Measurements from ENCODE around the gene ATP10A.

Gene ATP10A, protein sequence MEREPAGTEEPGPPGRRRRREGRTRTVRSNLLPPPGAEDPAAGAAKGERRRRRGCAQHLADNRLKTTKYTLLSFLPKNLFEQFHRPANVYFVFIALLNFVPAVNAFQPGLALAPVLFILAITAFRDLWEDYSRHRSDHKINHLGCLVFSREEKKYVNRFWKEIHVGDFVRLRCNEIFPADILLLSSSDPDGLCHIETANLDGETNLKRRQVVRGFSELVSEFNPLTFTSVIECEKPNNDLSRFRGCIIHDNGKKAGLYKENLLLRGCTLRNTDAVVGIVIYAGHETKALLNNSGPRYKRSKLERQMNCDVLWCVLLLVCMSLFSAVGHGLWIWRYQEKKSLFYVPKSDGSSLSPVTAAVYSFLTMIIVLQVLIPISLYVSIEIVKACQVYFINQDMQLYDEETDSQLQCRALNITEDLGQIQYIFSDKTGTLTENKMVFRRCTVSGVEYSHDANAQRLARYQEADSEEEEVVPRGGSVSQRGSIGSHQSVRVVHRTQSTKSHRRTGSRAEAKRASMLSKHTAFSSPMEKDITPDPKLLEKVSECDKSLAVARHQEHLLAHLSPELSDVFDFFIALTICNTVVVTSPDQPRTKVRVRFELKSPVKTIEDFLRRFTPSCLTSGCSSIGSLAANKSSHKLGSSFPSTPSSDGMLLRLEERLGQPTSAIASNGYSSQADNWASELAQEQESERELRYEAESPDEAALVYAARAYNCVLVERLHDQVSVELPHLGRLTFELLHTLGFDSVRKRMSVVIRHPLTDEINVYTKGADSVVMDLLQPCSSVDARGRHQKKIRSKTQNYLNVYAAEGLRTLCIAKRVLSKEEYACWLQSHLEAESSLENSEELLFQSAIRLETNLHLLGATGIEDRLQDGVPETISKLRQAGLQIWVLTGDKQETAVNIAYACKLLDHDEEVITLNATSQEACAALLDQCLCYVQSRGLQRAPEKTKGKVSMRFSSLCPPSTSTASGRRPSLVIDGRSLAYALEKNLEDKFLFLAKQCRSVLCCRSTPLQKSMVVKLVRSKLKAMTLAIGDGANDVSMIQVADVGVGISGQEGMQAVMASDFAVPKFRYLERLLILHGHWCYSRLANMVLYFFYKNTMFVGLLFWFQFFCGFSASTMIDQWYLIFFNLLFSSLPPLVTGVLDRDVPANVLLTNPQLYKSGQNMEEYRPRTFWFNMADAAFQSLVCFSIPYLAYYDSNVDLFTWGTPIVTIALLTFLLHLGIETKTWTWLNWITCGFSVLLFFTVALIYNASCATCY (N-terminal part only)

DNA sequence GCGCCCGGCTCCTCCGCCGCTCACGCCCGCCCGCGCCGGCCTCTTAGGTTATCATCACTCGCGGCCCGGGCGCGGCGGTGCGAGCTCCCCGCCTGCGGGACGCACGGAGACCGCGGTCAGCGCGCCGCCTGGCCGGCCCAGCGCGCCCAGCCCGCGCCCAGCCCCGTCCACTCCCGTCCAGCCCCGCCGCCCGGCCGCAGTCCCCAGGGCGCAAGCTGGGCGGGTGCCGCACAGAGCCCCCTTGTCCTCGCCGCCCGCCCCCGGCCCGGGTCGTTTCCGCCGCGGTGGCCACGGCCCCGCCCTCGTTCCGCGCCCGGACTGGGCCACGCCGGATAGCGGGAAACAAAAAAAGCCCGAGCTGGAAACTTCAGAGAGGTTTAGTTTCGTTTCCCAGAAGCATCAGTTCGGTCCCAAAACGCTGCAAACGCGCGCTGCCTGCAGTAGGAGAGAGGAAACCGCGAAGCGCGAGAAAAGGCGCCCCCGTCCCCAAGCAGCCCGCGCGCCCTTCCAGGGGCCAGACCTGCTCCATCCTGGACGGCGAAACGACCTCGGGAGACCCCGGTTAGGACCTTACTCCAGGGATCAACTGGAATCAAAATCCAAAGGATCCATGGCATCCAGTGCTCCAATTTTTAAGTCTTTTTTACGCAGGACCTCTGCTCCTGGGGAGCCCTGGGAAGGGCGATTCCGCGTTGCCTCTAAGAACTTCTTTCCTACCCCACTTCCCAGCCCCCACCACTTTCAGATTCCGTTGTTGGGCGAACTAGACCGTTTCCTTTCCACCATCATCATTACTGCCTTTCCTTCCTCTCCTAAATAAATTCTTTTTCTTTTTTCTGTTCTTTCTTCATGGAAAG, at the start of gene ATP10A:
Gene ATP10A, minus strand, starts transcription at position 217 of the 857 bp plus-strand sequence. CDS start 231 bp downstream, outside the sequence.
- DNase-seq, result peak; percentile 29 to 51 (median 36)

DNA sequence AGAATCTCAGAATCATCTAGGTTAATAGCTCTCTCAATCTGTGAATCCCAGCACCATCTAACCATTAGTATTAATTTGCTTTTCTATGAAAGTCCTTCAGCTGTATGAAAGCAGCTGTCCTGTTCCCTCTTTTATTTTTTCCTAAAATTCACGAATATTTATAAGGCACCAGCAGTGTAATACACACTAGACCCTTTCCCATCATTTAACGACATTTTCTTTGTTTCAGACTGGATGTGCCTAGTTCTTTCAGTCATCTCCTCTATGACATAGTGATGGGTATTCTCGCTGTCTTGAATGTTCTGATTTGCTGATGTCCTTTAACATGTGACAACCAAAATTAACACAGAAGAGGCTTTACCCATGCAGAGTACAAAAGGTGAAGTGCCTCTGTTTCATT, 48.9 kb upstream of the ATP10A start:
- DNase-seq, result no peak

DNA sequence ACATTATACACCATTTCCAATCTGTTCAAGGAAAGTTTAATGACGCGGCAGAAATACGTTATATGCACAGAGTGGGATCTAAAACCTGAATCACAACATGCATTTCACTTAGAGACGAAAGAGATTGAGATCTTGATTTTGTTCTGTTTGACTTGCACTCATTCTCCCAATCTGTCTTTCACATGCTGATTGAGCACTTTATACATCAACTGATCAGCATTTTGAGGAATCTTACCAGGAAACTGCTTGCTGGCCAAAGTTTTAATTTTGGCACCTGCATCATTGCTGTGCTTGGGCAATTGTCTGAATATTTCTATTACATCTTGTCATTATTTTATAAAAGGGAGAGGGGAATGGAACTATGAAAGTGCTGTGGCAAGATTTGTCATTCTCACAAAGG, 47.7 kb upstream of the ATP10A start:
- DNase-seq, result no peak

DNA sequence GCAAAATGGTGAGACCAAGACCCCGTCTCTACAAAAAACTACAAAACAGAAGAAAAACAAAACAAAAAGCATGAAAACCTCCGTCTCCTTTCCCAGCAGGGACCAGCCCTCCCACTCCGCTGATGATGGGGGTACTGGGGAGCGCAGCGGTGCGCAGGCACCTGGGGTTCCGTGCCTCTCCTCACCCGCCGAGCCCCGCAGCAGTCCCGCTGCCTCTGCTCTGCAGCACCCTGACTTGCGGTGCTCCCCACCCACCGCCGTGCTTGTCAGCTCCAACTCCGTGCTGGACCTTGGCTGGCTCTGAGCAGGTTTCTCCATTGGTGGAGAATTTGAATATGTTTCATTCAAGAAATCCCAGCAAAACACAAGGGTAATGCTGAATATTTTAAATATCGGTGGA, 46.7 kb upstream of the ATP10A start:
- no peak for DNase-seq

DNA sequence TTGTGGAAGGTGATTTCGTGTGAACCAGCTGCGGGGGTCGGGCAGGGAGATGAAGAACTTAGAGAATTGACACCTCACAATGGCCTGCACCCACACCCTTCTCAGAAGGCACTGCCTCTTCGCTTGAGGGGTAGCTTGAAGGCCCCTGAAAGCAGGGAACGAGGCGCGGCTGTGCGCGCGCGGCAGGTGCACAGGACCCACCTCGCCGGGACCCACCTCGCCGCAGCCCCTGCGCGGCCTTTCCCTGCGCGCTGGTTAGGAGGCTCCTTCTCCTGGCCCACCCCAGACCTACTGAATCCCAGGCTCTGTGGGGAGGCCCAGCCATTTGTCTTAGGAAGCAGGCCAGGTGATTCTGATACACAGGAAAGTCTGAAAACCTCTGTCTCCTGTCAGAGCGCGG, 46.2 kb upstream of the ATP10A start:
- no peak for DNase-seq

DNA sequence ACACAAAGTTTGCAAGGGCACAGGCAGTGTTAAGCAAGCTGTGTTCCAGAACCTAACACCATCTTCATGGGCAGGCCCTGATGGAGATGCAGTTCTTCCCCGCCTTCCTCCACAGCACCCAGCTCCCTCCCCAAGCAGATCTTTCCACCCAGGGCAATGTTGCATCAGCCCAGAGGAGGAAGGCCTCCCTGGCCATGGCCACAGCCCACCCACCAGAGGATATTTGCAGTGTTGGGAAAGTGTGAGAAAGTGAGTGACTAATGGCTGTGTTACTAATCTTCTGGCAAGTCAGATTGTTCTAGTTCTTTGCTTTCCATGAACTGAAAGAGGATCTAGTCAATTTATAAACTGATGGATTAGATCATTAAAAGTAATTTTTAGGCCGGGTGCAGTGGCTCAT, 42.0 kb upstream of the ATP10A start:
- no peak for DNase-seq

DNA sequence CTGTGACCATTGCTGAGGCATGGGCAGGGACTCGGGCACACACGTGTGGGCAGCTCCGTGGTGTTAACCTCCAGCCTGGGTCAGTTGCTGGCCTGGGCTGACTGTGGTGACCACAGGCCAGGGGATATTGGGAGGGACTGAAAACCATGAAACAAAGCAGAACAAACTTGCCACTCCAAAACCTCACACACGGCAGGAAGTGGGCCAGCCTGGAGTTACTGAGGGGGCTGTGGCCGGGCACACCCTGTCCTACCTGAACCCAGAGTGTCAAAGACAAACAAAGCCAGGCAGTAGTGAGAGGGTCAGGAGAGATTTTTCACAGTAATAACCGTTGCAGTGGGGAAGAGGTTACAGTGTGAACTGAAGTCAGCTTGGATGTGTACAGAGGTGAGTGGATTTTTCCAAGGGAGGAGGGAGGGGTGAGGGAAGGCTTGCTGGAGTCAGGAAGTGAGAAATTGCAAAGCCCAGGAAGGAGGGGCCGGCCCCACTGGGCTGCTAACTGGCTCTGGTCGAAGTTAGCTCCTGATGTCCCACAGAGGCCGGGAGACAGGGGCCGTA, 40.0 kb upstream of the ATP10A start:
- DNase-seq, result no peak

DNA sequence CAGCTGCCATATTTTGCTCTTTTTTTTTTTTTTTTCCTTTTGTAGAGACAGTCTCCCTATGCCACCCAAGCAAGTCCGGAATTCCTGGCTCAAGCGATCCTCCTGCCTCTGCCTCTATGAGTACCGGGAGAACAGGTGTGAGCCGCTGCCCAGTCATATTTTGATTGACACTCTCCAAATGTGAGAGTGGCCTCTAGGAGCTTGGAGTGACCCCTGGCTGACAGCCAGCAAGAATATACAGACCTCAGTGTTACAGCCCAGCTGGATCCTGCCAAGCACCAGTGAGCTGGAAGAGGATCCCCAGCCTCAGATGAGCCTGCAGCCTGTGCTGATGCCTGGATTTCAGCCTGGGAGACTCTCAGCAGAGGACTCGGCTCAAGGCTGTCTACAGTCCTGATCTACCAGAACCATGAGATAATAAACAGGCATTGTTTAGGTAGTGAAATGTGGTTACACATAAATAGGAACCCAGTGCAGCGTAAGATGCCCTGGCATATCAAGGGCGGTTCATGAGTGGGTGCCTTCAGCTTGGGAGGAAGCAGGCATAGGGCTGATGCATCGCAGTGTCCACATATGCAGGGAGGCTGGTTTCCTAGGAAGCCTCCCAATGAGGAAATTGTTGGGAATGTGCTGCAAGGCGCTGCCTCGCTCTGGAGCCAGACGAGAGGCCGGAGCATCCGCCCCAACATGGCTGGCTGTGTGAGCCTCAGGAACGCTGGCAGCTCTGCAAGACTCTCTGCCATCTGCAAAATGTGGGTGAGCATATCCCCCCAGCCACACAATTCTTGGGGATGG, 38.9 kb upstream of the ATP10A start:
- no peak for DNase-seq

DNA sequence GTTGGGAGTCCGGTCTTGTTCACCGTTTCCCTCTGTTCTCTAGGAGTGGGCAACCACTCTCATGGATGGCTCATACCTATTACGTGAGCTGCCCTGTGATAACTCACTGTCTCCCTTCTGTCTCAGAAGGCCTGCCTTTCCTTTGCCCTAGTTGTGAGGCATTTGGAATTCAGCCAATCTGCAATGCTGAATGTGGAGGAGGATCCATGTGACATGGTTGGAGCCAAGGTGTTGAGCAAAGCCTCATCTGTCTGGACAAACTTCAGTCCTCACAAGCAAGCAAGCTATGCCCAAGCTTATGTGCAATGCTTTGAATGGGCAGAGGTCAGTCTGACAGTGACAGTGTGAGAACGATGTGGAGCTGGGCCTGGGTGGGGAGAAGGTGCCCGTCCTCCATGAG, 37.8 kb upstream of the ATP10A start:
- DNase-seq, result no peak

DNA sequence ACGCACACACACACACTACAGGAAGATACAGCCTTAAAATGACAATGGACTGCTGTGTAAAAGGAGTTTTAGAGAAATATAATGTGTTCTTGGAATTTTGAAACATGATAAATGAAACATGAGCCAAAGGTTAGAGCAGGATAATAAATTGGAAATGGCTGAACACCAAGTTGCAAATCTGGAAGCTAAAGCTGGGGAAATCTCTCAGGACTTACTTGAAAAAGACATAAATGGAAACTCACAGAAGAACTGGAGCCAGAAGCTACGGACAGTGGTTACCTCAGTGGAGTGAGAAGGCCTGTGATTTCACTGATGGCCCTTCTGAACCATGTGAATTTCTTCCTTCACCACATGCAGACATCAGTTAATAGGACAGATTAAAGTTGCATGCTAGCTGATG, 37.3 kb upstream of the ATP10A start:
- no peak for DNase-seq

DNA sequence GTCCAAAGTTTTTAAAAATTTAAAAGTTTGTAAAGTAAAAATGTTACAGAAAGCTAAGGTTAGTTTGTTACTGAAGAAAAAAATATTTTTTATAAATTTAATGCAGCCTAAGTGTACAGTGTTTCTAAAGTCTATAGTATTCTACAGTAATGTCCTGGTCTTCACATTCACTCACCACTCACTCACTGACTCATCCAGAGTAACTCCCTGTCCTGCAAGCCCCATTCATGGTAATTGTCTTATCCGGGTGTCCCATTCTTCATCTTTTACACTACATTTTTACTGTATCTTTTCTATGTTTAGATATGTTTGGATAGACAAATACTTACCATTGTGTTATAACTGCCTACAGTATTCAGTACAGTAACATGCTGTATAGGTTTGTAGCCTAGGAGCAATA, 36.7 kb upstream of the ATP10A start:
- no peak for DNase-seq

DNA sequence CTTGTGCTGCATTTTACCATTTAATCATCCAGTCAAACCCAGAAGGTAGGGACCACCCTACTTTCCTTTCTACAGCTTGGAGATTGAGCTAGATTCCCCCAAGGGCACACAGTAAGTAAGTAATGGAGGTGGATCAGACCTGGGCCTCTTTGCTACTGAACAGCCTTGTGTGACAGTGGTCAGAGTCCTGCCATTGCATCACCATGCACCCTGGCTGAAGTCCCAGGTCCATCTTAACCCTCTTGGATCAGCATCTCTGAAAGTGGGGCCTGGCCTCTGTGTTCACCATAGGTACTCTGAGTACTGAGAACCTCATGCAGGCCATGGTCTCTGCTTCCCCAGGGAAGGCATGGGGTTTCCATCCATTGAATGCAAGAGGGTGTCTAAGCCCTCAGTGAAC, 34.5 kb upstream of the ATP10A start:
- no peak for DNase-seq

DNA sequence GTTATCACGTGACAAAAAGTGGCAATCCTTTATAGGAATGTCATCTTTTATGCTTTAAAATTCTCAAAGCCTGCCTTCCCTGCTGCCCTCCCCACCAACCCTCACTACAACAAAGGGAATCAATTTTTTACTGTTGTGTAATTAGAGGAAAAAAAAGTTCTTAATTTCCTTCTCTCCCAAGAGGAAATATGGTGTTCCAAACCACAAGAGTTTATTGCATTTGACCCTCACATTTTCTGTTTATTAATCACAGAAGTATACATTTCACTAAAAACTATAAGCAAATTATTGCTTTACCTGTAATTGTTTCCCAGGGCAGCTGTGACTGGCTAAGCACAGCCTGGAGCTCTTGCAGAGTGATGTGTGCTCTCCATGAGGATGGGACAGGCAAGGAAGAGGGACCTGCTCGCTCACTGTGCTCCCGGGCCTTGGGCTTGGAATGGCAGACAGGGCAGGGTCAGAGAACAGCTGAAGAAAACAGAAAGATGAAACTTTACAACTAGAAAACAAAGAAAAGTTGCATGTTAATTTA, 31.3 kb upstream of the ATP10A start:
- no peak for DNase-seq

DNA sequence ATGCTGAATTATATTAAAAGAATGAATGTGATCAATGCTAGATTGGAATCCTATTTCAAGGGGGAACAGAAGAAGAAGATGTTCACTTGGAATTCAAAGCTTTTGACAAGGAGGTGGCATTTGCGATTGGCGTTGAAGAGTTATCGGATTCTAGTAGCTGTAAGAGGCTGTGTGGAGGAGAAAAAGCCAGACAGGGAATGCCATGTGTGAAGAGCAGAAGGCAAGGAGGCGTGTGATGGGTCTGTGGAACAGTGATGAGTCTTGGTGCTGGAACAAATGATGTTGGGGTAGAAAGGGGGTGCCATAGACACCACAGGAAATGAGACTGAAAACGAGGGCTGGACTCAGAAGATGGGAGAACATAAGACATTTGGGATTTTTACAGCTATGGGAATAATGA, 30.5 kb upstream of the ATP10A start:
- DNase-seq, result no peak

DNA sequence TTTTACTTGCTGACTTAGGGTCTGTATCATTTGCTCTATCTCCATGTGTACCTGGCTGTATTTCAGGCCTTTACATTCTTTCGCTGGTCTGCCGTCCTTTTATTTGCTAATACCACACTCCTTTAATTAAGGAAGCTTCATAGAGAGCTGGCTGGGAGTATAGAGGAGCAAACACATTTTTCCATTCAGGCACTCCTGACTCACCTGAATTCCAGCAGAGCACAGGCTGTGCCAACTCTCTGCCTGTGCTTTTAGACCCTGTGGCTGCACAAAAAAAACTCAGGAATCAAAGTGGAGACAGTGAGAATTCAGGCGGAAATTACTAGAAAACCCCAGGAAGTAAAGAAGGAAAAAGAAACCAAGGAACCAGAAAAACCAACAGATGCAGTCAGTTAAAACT, 29.0 kb upstream of the ATP10A start:
- DNase-seq, result no peak

DNA sequence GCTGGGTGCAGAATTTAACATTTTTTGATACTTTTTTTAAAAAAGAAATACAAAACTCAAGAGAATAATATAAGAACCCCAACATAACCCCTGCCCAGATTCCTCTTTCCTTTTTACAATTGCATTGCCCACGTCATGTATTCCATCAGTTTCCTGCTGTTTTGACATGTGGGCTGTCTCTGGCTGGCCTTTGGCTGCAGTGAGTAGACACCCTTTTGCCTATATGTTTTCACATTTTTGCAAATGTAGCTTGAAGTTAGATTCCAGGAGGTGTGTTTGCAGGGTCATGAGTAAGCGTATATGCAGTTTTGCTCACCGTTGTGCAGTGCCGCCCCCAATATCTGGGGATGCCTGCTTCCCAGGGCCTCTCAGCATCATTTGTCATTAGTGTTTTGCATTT, 28.0 kb upstream of the ATP10A start:
- no peak for DNase-seq

DNA sequence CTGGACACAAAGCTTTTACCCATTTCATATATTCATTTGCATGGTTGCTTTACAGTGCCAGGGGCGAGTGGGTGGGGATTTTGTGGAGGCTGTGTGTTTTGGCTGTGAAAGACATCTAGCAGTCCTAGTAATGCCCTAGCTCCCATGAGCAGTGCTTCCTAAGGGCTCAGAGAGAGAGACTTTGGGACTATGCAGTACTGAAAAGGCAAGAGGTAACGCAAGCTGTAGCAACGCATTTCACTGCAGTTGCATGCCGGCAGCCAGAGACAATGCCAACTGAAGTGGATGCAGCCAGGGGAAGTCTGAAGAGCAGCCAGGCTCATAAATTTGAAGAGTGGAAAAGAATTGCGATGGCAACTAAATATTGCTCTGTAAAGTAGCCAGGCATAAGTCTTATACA, 27.4 kb upstream of the ATP10A start:
- DNase-seq, result no peak

DNA sequence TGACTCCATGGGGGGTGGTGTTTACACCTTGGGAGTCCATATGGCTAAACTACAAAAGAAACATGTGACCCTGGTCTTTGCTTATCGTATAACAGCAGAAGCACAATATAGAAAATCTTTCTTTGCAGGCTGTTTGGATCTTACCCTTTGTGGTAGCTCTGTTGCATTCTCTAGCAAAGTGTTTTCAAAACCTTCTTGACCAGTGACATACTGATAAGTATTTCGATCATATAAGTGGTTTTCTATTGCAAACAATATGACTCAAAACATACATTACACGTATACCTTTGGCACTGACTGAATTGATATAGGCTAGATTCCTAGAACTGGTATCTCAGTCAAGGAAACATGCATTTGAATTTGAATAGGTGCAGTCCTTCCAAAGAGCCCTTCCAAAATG, 24.7 kb upstream of the ATP10A start:
- DNase-seq, result no peak

DNA sequence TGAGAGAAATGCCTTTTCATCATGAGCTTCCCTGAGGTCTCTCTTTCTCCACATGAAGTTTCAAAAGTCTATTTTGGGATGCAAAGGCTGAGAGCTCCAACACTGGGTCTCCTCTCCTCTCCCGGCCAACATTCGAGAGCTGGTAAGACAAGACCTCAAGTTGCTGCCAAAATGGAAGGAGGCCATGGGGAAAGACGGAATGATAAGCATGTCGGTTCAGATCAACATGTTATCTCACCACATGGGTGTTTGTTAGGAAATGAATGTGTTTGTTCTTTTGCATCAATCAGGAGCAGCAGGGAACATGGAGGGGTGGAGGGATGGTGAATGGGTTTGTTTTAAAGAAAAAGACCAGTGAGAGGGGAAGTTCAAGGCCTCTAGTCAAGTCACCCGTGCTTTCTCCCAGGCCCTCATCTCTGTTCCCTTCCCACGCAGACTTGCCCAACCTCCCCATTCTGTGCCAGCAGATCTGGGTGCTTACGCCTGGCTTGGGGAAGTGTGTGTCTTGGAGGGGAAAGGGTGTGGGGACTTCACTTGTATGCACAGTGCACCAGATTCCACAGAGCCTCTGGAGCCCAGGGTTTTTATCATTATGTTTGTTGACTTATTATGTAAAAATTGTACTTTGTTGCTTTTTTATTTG, 23.5 kb upstream of the ATP10A start:
- DNase-seq, result no peak

DNA sequence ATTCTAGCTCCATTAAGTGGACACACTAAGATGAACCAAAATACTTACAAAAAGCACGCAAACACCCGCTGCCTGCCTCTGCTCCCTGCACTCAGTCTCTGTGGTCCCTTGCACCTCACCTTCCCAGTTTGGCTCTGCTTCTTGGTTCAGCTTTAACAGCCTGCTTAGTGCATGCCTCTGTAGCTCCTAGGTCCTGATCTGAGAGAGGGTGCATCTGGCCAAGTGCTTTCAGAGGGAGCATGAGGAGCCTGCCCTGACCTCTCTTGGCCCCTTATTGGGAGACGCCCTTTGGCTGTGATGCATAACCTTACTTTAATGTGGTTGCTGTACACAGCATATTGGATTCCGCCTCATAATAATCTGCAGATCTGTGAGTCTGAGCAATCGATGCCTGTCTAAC, 21.2 kb upstream of the ATP10A start:
- no peak for DNase-seq

All from stimulated activated naive CD4-positive, alpha-beta T cell (primary cell).